Liver (tissue), 9 donors: ENCODE measurements around the gene PALM3. TPM values are rescaled to one million over a fixed set of nuclear protein-coding genes. Genes with fewer than 3 reads are reported as not detected.
"Not testable (repeated sequence)": the region's sequence is repeated elsewhere in the genome, so short reads cannot be mapped to it uniquely, and the experiment has no call there.

ENCODE experiments used
- DNase-seq: peaks from one replicate; pipeline ENCODE4 v3.0.0-alpha.2; 2017; ENCODE audit warnings: low spot score
- H3K27ac ChIP-seq, 2 donors: one replicate each; pipeline ENCODE4 v1.7.0; 2013; ENCODE audit warnings: inconsistent platforms in 2 of 2, low read length in 2 of 2, control low read depth in 1 of 2, low read depth in 1 of 2, mild to moderate bottlenecking in 1 of 2
- H3K27me3 ChIP-seq, 4 donors: one replicate each; pipeline versions ENCODE4 v1.6.1 to v1.7.0; 2013; ENCODE audit warnings: low read length in 3 of 4, inconsistent platforms in 1 of 4, mild to moderate bottlenecking in 1 of 4, moderate library complexity in 1 of 4; ENCODE audit not compliant: control insufficient read depth in 4 of 4, insufficient read depth in 4 of 4
- H3K36me3 ChIP-seq, 4 donors: one replicate each; pipeline versions ENCODE4 v1.6.1 to v1.7.0; 2013; ENCODE audit warnings: low read length in 3 of 4, mild to moderate bottlenecking in 3 of 4, low read depth in 1 of 4, moderate library complexity in 1 of 4; ENCODE audit not compliant: control insufficient read depth in 4 of 4, insufficient read depth in 3 of 4
- H3K4me1 ChIP-seq, 4 donors: one replicate each; pipeline versions ENCODE4 v1.6.1 to v1.7.0; 2013; ENCODE audit warnings: low read length in 3 of 4, mild to moderate bottlenecking in 3 of 4, moderate library complexity in 1 of 4; ENCODE audit not compliant: control insufficient read depth in 4 of 4, insufficient read depth in 4 of 4
- H3K4me3 ChIP-seq, 3 donors: one replicate each; pipeline versions ENCODE4 v1.6.1 to v1.7.0; 2013; ENCODE audit warnings: low read length in 3 of 3, control low read depth in 1 of 3, low read depth in 1 of 3, mild to moderate bottlenecking in 1 of 3
- H3K9ac ChIP-seq, 2 donors: one replicate each; pipeline ENCODE4 v1.7.0; 2013; ENCODE audit warnings: low read length in 2 of 2, mild to moderate bottlenecking in 2 of 2, moderate library complexity in 2 of 2, control low read depth in 1 of 2, low read depth in 1 of 2
- H3K9me3 ChIP-seq, 4 donors: one replicate each; pipeline versions ENCODE4 v1.6.1 to v1.7.0; 2013; ENCODE audit warnings: low read length in 3 of 4; ENCODE audit not compliant: control insufficient read depth in 4 of 4
- EGR1 ChIP-seq, 2 donors: IDR thresholded peaks; 2 replicates each; pipeline ENCODE4 v1.6.1; 2016 to 2018; ENCODE audit warnings: antibody characterized with exemption in 2 of 2, low read depth in 2 of 2
- FOXA1 ChIP-seq: IDR thresholded peaks from 2 replicates; pipeline ENCODE4 v1.6.1; 2016; ENCODE audit warnings: antibody characterized with exemption
- FOXA2 ChIP-seq: IDR thresholded peaks from 2 replicates; pipeline ENCODE4 v1.6.1; 2016; ENCODE audit warnings: antibody characterized with exemption
- GABPA ChIP-seq, 2 donors: IDR thresholded peaks in 1 of 2; conservative IDR thresholded peaks in 1 of 2; 2 replicates each; pipeline ENCODE4 v1.6.1; 2016; ENCODE audit warnings: antibody characterized with exemption in 2 of 2, mild to moderate bottlenecking in 1 of 2, moderate library complexity in 1 of 2
- HNF4A ChIP-seq, 2 donors: conservative IDR thresholded peaks; 2 replicates each; pipeline ENCODE4 v1.6.1; 2016; ENCODE audit warnings: antibody characterized with exemption in 2 of 2, mild to moderate bottlenecking in 2 of 2
- HNF4G ChIP-seq: IDR thresholded peaks from 2 replicates; pipeline ENCODE4 v1.6.1; 2016; ENCODE audit warnings: antibody characterized with exemption
- JUND ChIP-seq, 2 donors: IDR thresholded peaks; 2 replicates each; pipeline ENCODE4 v1.6.1; 2016; ENCODE audit warnings: antibody characterized with exemption in 2 of 2
- NR2F2 ChIP-seq: IDR thresholded peaks from 2 replicates; pipeline ENCODE4 v1.6.1; 2016; ENCODE audit warnings: antibody characterized with exemption
- RAD21 ChIP-seq, 2 donors: IDR thresholded peaks; 2 replicates each; pipeline ENCODE4 v1.6.1; 2016; ENCODE audit warnings: antibody characterized with exemption in 2 of 2, mild to moderate bottlenecking in 2 of 2
- RXRA ChIP-seq, 2 donors: IDR thresholded peaks; 2 replicates each; pipeline ENCODE4 v1.6.1; 2017 to 2018; ENCODE audit warnings: antibody characterized with exemption in 2 of 2, mild to moderate bottlenecking in 1 of 2
- SP1 ChIP-seq: IDR thresholded peaks from 2 replicates; pipeline ENCODE4 v1.6.1; 2018; ENCODE audit warnings: antibody characterized with exemption, mild to moderate bottlenecking
- TAF1 ChIP-seq: conservative IDR thresholded peaks from 2 replicates; pipeline ENCODE4 v1.6.1; 2016; ENCODE audit warnings: antibody characterized with exemption, mild to moderate bottlenecking
- YY1 ChIP-seq: IDR thresholded peaks from 2 replicates; pipeline ENCODE4 v1.6.1; 2016; ENCODE audit warnings: antibody characterized with exemption, mild to moderate bottlenecking
- WGBS: extraction: QIAGEN DNeasy Blood & Tissue Kit; methylation state at CpG from one replicate; pipeline ENCODE4 v1.1.7; 2013; 5-methylcytosine and 5-hydroxymethylcytosine counted together
- polyA plus RNA-seq, 2 donors: library from polyadenylated mRNA; stranded (reverse) in 1 of 2; unstranded in 1 of 2; fragments of 200-250 nt in 1 of 2; fragments of >200 nt in 1 of 2; fragmentation: Nextera tagmentation in 1 of 2; extraction: Ambion mirVana in 1 of 2; gene quantifications; one replicate each; pipeline versions ENCODE4 v1.2.1 to v1.2.3, GENCODE V29; 2013 to 2015
- total RNA-seq, 2 donors: library from RNA; depleted of rRNA; stranded (reverse); fragments of >200 nt; gene quantifications; one replicate each; pipeline ENCODE4 v1.2.3, GENCODE V29; 2014
- TF ChIP-seq, protein P1 (sequence below): IDR thresholded peaks from 2 replicates; pipeline ENCODE4 v1.6.1; 2016; ENCODE audit warnings: antibody characterized with exemption, mild to moderate bottlenecking
- TF ChIP-seq, protein P2 (sequence below): IDR thresholded peaks from 2 replicates; pipeline ENCODE4 v1.6.1; 2016; ENCODE audit warnings: antibody characterized with exemption
- TF ChIP-seq, protein P3 (sequence below): fragments of 150-350 bp; IDR thresholded peaks from 2 replicates; pipeline ENCODE4 v1.5.1; 2017; ENCODE audit warnings: improper control_type of control experiment, low read depth, low read length; ENCODE audit not compliant: missing input control
- TF ChIP-seq, protein P4 (sequence below): IDR thresholded peaks from 2 replicates; pipeline ENCODE4 v1.6.1; 2016; ENCODE audit warnings: antibody characterized with exemption
- TF ChIP-seq, protein P5 (sequence below): IDR thresholded peaks from 2 replicates; pipeline ENCODE4 v1.6.1; 2016; ENCODE audit warnings: antibody characterized with exemption
- donor health status: healthy.
- donor health status: healthy.
- donor health status: healthy.
- donor health status: healthy.
- donor health status: healthy.

Gene PALM3
- total and polyA plus RNA-seq, 4 donors: 1.4 to 17.9 (median 5.9) TPM

DNA sequence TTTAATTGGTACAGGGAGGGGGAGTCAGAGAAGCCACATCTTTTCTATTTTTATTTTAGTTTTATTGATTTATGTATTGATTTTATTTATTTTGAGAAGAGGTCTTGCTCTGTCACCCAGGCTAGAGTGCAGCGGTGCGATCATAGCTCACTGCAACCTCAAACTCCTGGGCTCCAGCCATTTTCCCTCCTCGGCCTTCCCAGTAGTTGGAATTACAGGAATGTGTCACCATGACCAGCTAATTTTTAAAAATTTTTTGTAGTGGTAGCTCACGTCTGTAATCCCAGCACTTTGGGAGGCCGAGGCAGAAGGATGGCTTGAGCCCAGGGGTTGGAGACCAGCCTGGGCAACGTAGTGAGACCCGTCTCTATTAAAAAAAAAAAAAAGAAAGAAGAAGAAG, 26.2 kb downstream of the PALM3 start:
- 92% methylated on average over 7 of the region's 7 CpGs for WGBS
- H3K9me3 ChIP-seq: no peaks in the 10 kb centered on the region
- no peak overlapping the region for H3K4me3 ChIP-seq
- peaks cover 0 to 10% (median 5%) of the 10 kb centered on the region in 4 donors for H3K4me1 ChIP-seq
- H3K9ac ChIP-seq: no peak overlapping the region
- peaks cover 0 to 2% (median 0%) of the 10 kb centered on the region in 4 donors for H3K36me3 ChIP-seq
- DNase-seq: no peak
- no peak overlapping the region for H3K27ac ChIP-seq
- TF ChIP-seq, protein P1, sequence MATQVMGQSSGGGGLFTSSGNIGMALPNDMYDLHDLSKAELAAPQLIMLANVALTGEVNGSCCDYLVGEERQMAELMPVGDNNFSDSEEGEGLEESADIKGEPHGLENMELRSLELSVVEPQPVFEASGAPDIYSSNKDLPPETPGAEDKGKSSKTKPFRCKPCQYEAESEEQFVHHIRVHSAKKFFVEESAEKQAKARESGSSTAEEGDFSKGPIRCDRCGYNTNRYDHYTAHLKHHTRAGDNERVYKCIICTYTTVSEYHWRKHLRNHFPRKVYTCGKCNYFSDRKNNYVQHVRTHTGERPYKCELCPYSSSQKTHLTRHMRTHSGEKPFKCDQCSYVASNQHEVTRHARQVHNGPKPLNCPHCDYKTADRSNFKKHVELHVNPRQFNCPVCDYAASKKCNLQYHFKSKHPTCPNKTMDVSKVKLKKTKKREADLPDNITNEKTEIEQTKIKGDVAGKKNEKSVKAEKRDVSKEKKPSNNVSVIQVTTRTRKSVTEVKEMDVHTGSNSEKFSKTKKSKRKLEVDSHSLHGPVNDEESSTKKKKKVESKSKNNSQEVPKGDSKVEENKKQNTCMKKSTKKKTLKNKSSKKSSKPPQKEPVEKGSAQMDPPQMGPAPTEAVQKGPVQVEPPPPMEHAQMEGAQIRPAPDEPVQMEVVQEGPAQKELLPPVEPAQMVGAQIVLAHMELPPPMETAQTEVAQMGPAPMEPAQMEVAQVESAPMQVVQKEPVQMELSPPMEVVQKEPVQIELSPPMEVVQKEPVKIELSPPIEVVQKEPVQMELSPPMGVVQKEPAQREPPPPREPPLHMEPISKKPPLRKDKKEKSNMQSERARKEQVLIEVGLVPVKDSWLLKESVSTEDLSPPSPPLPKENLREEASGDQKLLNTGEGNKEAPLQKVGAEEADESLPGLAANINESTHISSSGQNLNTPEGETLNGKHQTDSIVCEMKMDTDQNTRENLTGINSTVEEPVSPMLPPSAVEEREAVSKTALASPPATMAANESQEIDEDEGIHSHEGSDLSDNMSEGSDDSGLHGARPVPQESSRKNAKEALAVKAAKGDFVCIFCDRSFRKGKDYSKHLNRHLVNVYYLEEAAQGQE: no peak
- TF ChIP-seq JUND (IDR thresholded peaks at IDR 0.05): no peak
- TF ChIP-seq, protein P2, sequence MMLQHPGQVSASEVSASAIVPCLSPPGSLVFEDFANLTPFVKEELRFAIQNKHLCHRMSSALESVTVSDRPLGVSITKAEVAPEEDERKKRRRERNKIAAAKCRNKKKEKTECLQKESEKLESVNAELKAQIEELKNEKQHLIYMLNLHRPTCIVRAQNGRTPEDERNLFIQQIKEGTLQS: no peak
- TF ChIP-seq, protein P3, sequence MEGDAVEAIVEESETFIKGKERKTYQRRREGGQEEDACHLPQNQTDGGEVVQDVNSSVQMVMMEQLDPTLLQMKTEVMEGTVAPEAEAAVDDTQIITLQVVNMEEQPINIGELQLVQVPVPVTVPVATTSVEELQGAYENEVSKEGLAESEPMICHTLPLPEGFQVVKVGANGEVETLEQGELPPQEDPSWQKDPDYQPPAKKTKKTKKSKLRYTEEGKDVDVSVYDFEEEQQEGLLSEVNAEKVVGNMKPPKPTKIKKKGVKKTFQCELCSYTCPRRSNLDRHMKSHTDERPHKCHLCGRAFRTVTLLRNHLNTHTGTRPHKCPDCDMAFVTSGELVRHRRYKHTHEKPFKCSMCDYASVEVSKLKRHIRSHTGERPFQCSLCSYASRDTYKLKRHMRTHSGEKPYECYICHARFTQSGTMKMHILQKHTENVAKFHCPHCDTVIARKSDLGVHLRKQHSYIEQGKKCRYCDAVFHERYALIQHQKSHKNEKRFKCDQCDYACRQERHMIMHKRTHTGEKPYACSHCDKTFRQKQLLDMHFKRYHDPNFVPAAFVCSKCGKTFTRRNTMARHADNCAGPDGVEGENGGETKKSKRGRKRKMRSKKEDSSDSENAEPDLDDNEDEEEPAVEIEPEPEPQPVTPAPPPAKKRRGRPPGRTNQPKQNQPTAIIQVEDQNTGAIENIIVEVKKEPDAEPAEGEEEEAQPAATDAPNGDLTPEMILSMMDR: no peak
- TF ChIP-seq, protein P4, sequence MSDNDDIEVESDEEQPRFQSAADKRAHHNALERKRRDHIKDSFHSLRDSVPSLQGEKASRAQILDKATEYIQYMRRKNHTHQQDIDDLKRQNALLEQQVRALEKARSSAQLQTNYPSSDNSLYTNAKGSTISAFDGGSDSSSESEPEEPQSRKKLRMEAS: no peak
- no peak for TF ChIP-seq HNF4A (conservative IDR thresholded peaks at IDR 0.05)
- TF ChIP-seq FOXA2: no peak
- no peak for TF ChIP-seq TAF1
- TF ChIP-seq HNF4G: no peak
- no peak for TF ChIP-seq YY1
- no peak for TF ChIP-seq FOXA1
- no peak for TF ChIP-seq SP1
- TF ChIP-seq RXRA (IDR thresholded peaks at IDR 0.05): no peak
- TF ChIP-seq NR2F2: no peak
- TF ChIP-seq, protein P5, sequence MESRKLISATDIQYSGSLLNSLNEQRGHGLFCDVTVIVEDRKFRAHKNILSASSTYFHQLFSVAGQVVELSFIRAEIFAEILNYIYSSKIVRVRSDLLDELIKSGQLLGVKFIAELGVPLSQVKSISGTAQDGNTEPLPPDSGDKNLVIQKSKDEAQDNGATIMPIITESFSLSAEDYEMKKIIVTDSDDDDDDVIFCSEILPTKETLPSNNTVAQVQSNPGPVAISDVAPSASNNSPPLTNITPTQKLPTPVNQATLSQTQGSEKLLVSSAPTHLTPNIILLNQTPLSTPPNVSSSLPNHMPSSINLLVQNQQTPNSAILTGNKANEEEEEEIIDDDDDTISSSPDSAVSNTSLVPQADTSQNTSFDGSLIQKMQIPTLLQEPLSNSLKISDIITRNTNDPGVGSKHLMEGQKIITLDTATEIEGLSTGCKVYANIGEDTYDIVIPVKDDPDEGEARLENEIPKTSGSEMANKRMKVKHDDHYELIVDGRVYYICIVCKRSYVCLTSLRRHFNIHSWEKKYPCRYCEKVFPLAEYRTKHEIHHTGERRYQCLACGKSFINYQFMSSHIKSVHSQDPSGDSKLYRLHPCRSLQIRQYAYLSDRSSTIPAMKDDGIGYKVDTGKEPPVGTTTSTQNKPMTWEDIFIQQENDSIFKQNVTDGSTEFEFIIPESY: no peak
- TF ChIP-seq RAD21 (IDR thresholded peaks at IDR 0.05): no peak
- TF ChIP-seq EGR1 (IDR thresholded peaks at IDR 0.05; ENCODE audit: low read depth in 2 of 2): no peak
- no peak for TF ChIP-seq GABPA (IDR thresholded peaks at IDR 0.05 in 1 of 2, conservative IDR thresholded peaks at IDR 0.05 in 1 of 2)
- no peaks in the 10 kb centered on the region for H3K27me3 ChIP-seq

DNA sequence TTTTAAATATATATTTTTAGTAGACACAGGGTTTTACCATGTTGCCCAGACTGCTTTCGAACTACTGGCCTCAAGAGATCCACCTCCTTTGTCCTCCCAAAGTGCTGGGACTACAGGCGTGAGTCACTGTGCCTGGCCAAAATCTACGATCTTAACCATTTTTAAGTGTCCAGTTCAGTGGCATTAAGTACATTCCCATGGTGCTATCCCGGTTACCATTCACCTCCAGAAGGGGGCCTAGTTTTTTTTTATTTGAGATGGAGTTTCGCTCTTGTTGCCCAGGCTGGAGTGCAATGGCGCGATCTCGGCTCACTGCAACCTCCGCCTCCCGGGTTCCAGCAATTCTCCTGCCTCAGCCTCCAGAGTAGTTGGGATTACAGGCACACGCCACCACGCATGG, 26.7 kb downstream of the PALM3 start:
- not testable (repeated sequence) for DNase-seq, H3K4me3 ChIP-seq, H3K27ac ChIP-seq, H3K36me3 ChIP-seq, H3K9me3 ChIP-seq, H3K9ac ChIP-seq, H3K27me3 ChIP-seq, H3K4me1 ChIP-seq
- 92% methylated on average over 12 of the region's 12 CpGs for WGBS
